OCI-LY7 (cell line): ENCODE results near the gene PHYKPL.

ENCODE experiments used
- CTCF ChIP-seq: fragments of 200-600 bp; sonication (generic); conservative IDR thresholded peaks from 2 replicates; pipeline ENCODE4 v1.5.1; 2014; ENCODE audit warnings: mild to moderate bottlenecking, antibody characterized with exemption, low read length, moderate library complexity, mixed read lengths
- EZH2phosphoT487 ChIP-seq: fragments of 200-600 bp; sonication (generic); IDR thresholded peaks from 2 replicates; pipeline ENCODE4 v1.6.1; 2018; ENCODE audit warnings: low read depth, borderline replicate concordance, mild to moderate bottlenecking, mixed run types, antibody characterized with exemption, low read length, moderate library complexity, mixed read lengths

DNA sequence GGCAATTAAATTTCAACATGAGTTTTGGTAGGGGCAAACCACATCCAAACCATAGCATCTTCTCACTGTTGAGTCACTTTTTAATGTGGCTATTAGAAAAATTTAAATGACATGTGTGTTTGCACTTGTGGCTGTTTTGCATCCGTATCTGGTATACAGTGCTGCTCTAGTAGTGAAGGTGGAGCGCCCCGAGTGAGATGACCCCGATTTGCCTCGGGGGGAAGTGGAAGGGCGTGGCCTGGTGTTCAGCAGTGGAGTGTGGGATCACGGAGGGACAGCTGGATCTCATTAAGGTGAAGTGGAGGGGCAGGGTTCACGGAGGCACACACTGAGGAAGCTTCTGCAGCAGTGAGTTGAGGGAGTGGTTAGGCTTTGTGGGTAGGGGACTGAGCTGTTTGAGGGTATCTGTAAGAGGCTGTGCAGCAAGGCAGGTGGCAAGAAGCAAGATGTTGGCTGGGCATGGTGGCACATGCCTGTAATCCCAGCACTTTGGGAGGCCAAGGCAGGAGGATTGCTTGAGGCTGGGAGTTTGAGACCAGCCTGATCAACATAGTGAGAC, 39.3 kb downstream of the PHYKPL start:
- no peak for TF ChIP-seq CTCF
- no peak for TF ChIP-seq EZH2phosphoT487
